Stimulated activated memory B cell treated with anti-CD40 and anti-IgM and Interleukin-4, amounts not matched to agents 10 μg/mL and 1 μg/mL and 100 μg/mL, for 72 hours (primary cell): Measurements from ENCODE around the gene ROBO2.
"Not testable (repeated sequence)": the region's sequence is repeated elsewhere in the genome, so short reads cannot be mapped to it uniquely, and the experiment has no call there.

Source experiments
- ATAC-seq: fragments of 150-1000 bp; cut with Tn5 transposase; 2 replicates; pipeline ENCODE4 v1.10.0; 2021
- H3K27ac Mint-ChIP-seq: one replicate; pipeline ENCODE4 v1.8.0; 2022; ENCODE audit warnings: mild to moderate bottlenecking, mixed read lengths
- H3K27me3 Mint-ChIP-seq: one replicate; pipeline ENCODE4 v1.8.0; 2022; ENCODE audit warnings: mixed read lengths
- H3K36me3 Mint-ChIP-seq: one replicate; pipeline ENCODE4 v1.8.0; 2022; ENCODE audit warnings: mixed read lengths
- H3K4me1 Mint-ChIP-seq: one replicate; pipeline ENCODE4 v1.8.0; 2022; ENCODE audit warnings: mixed read lengths
- H3K4me3 Mint-ChIP-seq: one replicate; pipeline ENCODE4 v1.8.0; 2022; ENCODE audit warnings: mild to moderate bottlenecking, moderate library complexity, mixed read lengths
- H3K9me3 Mint-ChIP-seq: one replicate; pipeline ENCODE4 v1.8.0; 2022; ENCODE audit warnings: mixed read lengths

Gene ROBO2

GRCh38 chr3:77380136-77380535 lies 340.2 kb downstream of the ROBO2 start:
- Mint-ChIP-seq H3K4me1 (no peaks in the 10 kb centered on the region), H3K4me3 (no peak overlapping the region), H3K27me3 (no peaks in the 10 kb centered on the region), H3K27ac (no peak overlapping the region), H3K36me3 (no peaks in the 10 kb centered on the region), H3K9me3 (peaks cover 3% of the 10 kb centered on the region)
- ATAC-seq = no peak

- ATAC-seq = no peak
- Mint-ChIP-seq H3K27me3 (no peaks in the 10 kb centered on the region), H3K4me1 (no peaks in the 10 kb centered on the region), H3K4me3 (no peak overlapping the region), H3K36me3 (no peaks in the 10 kb centered on the region), H3K9me3 (peaks cover 3% of the 10 kb centered on the region), H3K27ac (no peak overlapping the region)
Observed at GRCh38 chr3:77381431-77381830, 341.5 kb downstream of the ROBO2 start.

- no peaks in the 10 kb centered on the region for H3K4me1 Mint-ChIP-seq
- H3K36me3 Mint-ChIP-seq = no peaks in the 10 kb centered on the region
- no peak overlapping the region for H3K27ac Mint-ChIP-seq
- H3K4me3 Mint-ChIP-seq = no peak overlapping the region
- no peak for ATAC-seq
- H3K27me3 Mint-ChIP-seq = no peaks in the 10 kb centered on the region
- peaks cover 6% of the 10 kb centered on the region for H3K9me3 Mint-ChIP-seq
Observed at GRCh38 chr3:77392181-77392580, 352.3 kb downstream of the ROBO2 start.

GRCh38 chr3:77394046-77394445 lies 354.1 kb downstream of the ROBO2 start:
- H3K9me3 Mint-ChIP-seq = peaks cover 6% of the 10 kb centered on the region
- no peaks in the 10 kb centered on the region for H3K36me3 Mint-ChIP-seq
- H3K4me1 Mint-ChIP-seq = no peaks in the 10 kb centered on the region
- no peak overlapping the region for H3K4me3 Mint-ChIP-seq
- ATAC-seq = no peak
- no peak overlapping the region for H3K27ac Mint-ChIP-seq
- no peaks in the 10 kb centered on the region for H3K27me3 Mint-ChIP-seq

- Mint-ChIP-seq H3K27me3 (no peaks in the 10 kb centered on the region), H3K27ac (no peak overlapping the region), H3K36me3 (no peaks in the 10 kb centered on the region), H3K9me3 (peaks cover 5% of the 10 kb centered on the region), H3K4me3 (no peak overlapping the region), H3K4me1 (no peaks in the 10 kb centered on the region)
- ATAC-seq = no peak
Observed at GRCh38 chr3:77404871-77405270, 365.0 kb downstream of the ROBO2 start.

DNA sequence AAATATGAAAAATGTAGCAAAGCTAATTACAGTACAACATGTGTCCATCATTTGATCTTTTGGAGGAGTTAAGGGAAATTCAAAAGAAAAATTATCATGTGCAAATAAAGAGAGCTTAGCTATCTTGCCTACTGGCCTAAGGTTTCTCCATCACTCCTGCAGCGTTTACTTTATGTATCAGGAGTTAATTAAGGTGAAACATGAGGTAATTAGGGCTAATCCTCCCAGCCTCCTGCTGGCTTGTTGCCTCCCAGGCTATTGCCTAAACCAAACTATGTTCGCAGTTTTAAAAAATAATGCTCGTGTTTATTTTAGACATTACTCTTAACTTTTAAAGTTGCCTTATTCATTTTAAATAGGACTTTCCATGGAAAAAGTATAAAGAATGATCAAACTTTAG lies 367.5 kb downstream of the ROBO2 start:
- no peak overlapping the region for H3K27ac Mint-ChIP-seq
- no peaks in the 10 kb centered on the region for H3K4me1 Mint-ChIP-seq
- no peak for ATAC-seq
- H3K4me3 Mint-ChIP-seq = no peak overlapping the region
- peaks cover 9% of the 10 kb centered on the region for H3K9me3 Mint-ChIP-seq
- no peaks in the 10 kb centered on the region for H3K27me3 Mint-ChIP-seq
- H3K36me3 Mint-ChIP-seq = no peaks in the 10 kb centered on the region

DNA sequence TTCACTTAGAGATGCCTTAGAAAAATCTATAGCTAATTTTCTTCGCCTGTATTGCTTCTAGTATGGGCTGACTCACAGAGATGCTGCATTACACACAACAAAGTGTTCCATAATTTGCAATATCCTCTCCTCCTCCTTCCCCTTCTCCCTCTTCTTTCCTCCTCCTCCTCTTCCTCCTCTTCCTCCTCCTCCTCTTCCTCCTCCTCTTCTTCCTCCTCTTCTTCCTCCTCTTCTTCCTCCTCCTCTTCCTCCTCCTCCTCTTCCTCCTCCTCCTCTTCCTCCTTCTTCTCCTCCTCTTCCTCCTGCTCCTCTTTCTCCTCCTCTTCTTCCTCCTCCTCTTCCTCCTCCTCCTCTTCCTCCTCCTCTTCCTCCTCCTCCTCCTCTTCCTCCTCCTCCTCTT lies 370.4 kb downstream of the ROBO2 start:
- H3K27me3 Mint-ChIP-seq, H3K27ac Mint-ChIP-seq, H3K4me3 Mint-ChIP-seq, ATAC-seq, H3K4me1 Mint-ChIP-seq, H3K36me3 Mint-ChIP-seq: not testable (repeated sequence)
- peaks cover 21% of the 10 kb centered on the region for H3K9me3 Mint-ChIP-seq

DNA sequence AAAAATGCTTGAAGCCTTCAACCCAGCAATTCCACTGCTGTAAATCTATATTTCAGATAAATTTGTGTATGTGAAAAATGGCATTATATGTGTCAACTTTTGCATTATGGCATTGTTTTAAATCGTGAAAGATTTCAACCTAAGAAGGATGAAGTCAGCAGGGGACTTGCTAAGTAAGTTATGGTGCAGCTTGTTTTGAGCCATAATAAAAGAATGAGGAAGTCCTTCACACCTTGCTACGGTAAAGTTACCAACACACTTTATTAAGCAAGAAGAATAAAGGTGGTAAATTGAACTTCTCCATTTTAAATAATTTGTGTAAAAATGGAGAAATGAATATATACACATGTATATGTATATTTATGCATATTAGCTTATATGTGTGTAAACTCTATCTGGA lies 371.4 kb downstream of the ROBO2 start:
- Mint-ChIP-seq H3K27ac (no peak overlapping the region), H3K4me1 (no peaks in the 10 kb centered on the region), H3K27me3 (no peaks in the 10 kb centered on the region), H3K36me3 (no peaks in the 10 kb centered on the region), H3K4me3 (no peak overlapping the region), H3K9me3 (peaks cover 21% of the 10 kb centered on the region)
- ATAC-seq = no peak

DNA sequence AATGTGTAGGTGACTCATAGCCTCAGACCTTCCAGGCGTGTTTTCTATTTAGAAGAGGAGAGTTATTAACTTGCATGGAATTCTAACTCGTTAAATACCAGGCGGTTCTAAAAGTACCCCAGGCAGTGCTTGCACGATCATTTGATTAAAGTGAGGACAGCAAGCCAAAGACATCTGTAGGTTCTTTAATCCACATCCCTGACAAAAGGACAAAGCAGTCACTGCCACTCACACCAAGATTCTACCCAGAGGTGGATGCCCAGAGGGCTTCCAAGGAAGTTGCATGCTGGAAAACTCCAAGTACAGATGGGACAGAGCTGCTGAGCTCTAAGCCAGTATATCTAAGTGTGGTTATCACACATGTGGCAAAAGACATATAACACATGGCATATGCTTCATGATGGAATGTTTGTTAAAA lies 372.1 kb downstream of the ROBO2 start:
- Mint-ChIP-seq H3K4me3 (no peak overlapping the region), H3K36me3 (no peaks in the 10 kb centered on the region), H3K9me3 (peaks cover 21% of the 10 kb centered on the region), H3K4me1 (no peaks in the 10 kb centered on the region), H3K27me3 (no peaks in the 10 kb centered on the region), H3K27ac (no peak overlapping the region)
- no peak for ATAC-seq

DNA sequence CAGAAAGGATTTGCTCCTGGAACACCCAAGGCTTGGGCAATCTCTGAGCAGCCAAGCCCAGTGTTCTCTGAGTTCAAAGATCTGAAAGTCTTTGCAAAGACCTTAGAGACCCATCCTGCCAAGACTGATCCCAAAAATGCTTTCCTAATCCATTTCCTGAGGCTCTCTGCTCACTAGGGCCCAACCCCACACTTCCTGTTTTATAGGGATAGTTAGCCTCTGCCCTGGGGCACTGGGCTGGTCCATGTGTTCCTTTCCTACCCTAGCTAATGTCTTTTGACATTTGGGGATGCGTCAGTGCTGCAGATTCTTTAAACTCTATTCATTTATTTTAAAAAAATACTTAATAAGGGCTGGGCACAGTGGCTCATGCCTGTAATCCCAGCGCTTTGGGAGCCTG lies 372.7 kb downstream of the ROBO2 start:
- no peaks in the 10 kb centered on the region for H3K4me1 Mint-ChIP-seq
- no peaks in the 10 kb centered on the region for H3K27me3 Mint-ChIP-seq
- no peak overlapping the region for H3K27ac Mint-ChIP-seq
- no peak overlapping the region for H3K4me3 Mint-ChIP-seq
- H3K36me3 Mint-ChIP-seq = no peaks in the 10 kb centered on the region
- peaks cover 21% of the 10 kb centered on the region for H3K9me3 Mint-ChIP-seq
- no peak for ATAC-seq

GRCh38 chr3:77414881-77415280 lies 375.0 kb downstream of the ROBO2 start:
- Mint-ChIP-seq H3K4me1 (no peaks in the 10 kb centered on the region), H3K27ac (no peak overlapping the region), H3K4me3 (no peak overlapping the region), H3K27me3 (no peaks in the 10 kb centered on the region), H3K36me3 (no peaks in the 10 kb centered on the region), H3K9me3 (peaks cover 21% of the 10 kb centered on the region)
- ATAC-seq = no peak

DNA sequence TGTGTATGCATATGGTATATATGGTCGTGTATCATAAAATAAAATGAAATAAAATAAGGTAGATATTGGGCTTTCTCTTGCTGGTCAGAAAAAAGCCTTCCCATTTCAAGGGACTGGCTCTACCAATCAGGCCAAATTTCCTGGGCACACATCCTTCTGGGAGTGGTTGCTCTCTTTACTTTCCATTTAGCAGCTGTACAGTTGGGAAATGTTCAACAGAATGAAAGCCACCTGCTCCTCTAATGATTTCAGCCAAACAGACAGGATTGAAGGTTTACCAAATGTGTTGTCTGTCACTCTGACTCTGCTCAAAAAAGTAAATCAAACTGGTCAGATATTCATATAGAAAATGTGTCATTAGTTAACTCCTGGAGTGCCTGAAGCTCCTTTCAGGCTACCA lies 380.4 kb downstream of the ROBO2 start:
- no peaks in the 10 kb centered on the region for H3K36me3 Mint-ChIP-seq
- H3K4me3 Mint-ChIP-seq = no peak overlapping the region
- H3K4me1 Mint-ChIP-seq = no peaks in the 10 kb centered on the region
- no peak overlapping the region for H3K27ac Mint-ChIP-seq
- no peak for ATAC-seq
- no peaks in the 10 kb centered on the region for H3K27me3 Mint-ChIP-seq
- H3K9me3 Mint-ChIP-seq = no peaks in the 10 kb centered on the region

GRCh38 chr3:77421916-77422315 lies 382.0 kb downstream of the ROBO2 start:
- Mint-ChIP-seq H3K27me3 (no peaks in the 10 kb centered on the region), H3K9me3 (peaks cover 6% of the 10 kb centered on the region), H3K4me3 (no peak overlapping the region), H3K4me1 (no peaks in the 10 kb centered on the region), H3K36me3 (no peaks in the 10 kb centered on the region), H3K27ac (no peak overlapping the region)
- no peak for ATAC-seq

GRCh38 chr3:77426531-77426930 lies 386.6 kb downstream of the ROBO2 start:
- H3K9me3 Mint-ChIP-seq = peaks cover 6% of the 10 kb centered on the region
- H3K27me3 Mint-ChIP-seq = no peaks in the 10 kb centered on the region

GRCh38 chr3:77427528-77427927 lies 387.6 kb downstream of the ROBO2 start:
- ATAC-seq = no peak
- Mint-ChIP-seq H3K27me3 (no peaks in the 10 kb centered on the region), H3K27ac (no peak overlapping the region), H3K9me3 (peaks cover 6% of the 10 kb centered on the region), H3K4me1 (no peaks in the 10 kb centered on the region), H3K36me3 (no peaks in the 10 kb centered on the region), H3K4me3 (no peak overlapping the region)

More at GRCh38 chr3:77426531-77426930, 386.6 kb downstream of the ROBO2 start:
- Mint-ChIP-seq H3K4me3 (no peak overlapping the region), H3K36me3 (no peaks in the 10 kb centered on the region), H3K4me1 (no peaks in the 10 kb centered on the region), H3K27ac (no peak overlapping the region)
- ATAC-seq = no peak

DNA sequence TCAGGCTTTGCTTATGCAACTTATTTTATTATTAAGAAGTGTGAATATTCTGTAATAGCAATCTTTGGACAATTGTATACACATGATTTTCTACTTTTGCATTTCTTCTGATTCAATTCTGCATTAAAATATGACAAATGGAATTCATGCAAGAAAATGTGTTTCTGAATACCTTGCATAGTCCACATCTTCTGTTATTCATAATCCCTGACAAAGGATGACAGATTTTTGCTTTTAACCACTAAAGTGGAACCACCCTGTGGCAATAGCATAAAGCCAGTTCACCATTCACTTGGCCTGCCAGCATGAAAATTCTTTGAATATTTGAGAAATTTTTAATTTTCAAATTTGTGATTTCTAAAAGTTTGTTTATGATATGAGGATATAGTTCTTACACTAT lies 397.0 kb downstream of the ROBO2 start:
- no peak overlapping the region for H3K4me3 Mint-ChIP-seq
- H3K27me3 Mint-ChIP-seq = no peaks in the 10 kb centered on the region
- ATAC-seq = no peak
- peaks cover 3% of the 10 kb centered on the region for H3K9me3 Mint-ChIP-seq
- no peaks in the 10 kb centered on the region for H3K36me3 Mint-ChIP-seq
- H3K27ac Mint-ChIP-seq = no peak overlapping the region
- no peaks in the 10 kb centered on the region for H3K4me1 Mint-ChIP-seq

DNA sequence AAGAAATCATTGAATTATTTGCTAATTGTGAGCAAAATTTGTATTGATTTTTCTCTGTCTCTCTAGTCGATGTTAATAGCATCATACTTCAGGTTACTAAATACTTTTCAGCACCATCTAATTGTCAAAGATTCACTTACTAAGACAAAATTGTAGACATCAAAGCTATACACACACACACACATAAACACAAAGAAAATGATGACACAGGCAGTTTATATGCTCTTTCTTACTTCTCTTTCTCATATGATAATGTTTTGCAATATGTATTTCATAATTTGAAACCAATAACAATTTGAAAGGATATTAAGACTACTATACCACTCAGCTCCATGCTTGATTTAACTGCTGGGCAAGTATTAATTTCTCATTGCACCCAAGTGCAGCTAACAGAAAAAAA lies 406.2 kb downstream of the ROBO2 start:
- Mint-ChIP-seq H3K9me3 (peaks cover 3% of the 10 kb centered on the region), H3K27me3 (no peaks in the 10 kb centered on the region), H3K4me1 (no peaks in the 10 kb centered on the region), H3K4me3 (no peak overlapping the region), H3K27ac (no peak overlapping the region), H3K36me3 (no peaks in the 10 kb centered on the region)
- no peak for ATAC-seq
